Bronchial smooth muscle cell (primary cell): Measurements from ENCODE around the gene MGAT4C. TPM values are rescaled to one million over a fixed set of nuclear protein-coding genes. Genes with fewer than 3 reads are reported as not detected.

Experiments
- total RNA-seq: library from RNA; depleted of rRNA; stranded (reverse); fragments of >200 nt; gene quantifications from 2 replicates; pipeline ENCODE4 v1.2.1, GENCODE V29; 2014

The MGAT4C gene
- not detected in 2 replicates for total RNA-seq

GRCh38 chr12:86256163-86256562 lies at the start of gene MGAT4C:
TSS of gene MGAT4C (minus strand) at chr12:86256391.

